GM23248 (cell line): ENCODE measurements around the gene SLPI. TPM values are rescaled to one million over a fixed set of nuclear protein-coding genes. Genes with fewer than 3 reads are reported as not detected.

Experiments used
- DNase-seq: peaks from one replicate; pipeline ENCODE4 v3.0.0-alpha.2; 2015
- H2AFZ ChIP-seq: fragments of 200-600 bp; sonication (generic); 2 replicates; pipeline ENCODE4 v1.6.1; 2016; ENCODE audit warnings: antibody characterized with exemption
- H3F3A ChIP-seq: fragments of 200-600 bp; sonication (generic); 2 replicates; pipeline ENCODE4 v1.6.1; 2016; ENCODE audit warnings: mild to moderate bottlenecking, antibody characterized with exemption, mixed run types; ENCODE audit not compliant: insufficient read depth
- H3K27ac ChIP-seq: fragments of 200-600 bp; sonication (generic); 2 replicates; pipeline ENCODE4 v1.5.1; 2016; ENCODE audit warnings: mild to moderate bottlenecking
- H3K27me3 ChIP-seq: fragments of 200-600 bp; sonication (generic); replicated peaks from 2 replicates; pipeline ENCODE4 v1.6.1; 2016; ENCODE audit warnings: mild to moderate bottlenecking; ENCODE audit not compliant: insufficient read depth
- H3K36me3 ChIP-seq: fragments of 200-600 bp; sonication (generic); 2 replicates; pipeline ENCODE4 v1.6.1; 2016; ENCODE audit warnings: low read depth, mild to moderate bottlenecking
- H3K4me1 ChIP-seq: fragments of 200-600 bp; sonication (generic); 2 replicates; pipeline ENCODE4 v1.6.1; 2016; ENCODE audit warnings: mild to moderate bottlenecking; ENCODE audit not compliant: insufficient read depth
- H3K4me2 ChIP-seq: fragments of 200-600 bp; sonication (generic); one replicate; pipeline ENCODE4 v1.6.1; 2016; ENCODE audit warnings: mild to moderate bottlenecking; ENCODE audit not compliant: unreplicated experiment
- H3K4me3 ChIP-seq: fragments of 200-600 bp; sonication (generic); 2 replicates; pipeline ENCODE4 v1.5.1; 2016; ENCODE audit warnings: mild to moderate bottlenecking
- H3K79me2 ChIP-seq: fragments of 200-600 bp; sonication (generic); 2 replicates; pipeline ENCODE4 v1.6.1; 2016; ENCODE audit warnings: mild to moderate bottlenecking; ENCODE audit not compliant: insufficient read depth
- H3K9ac ChIP-seq: fragments of 200-600 bp; sonication (generic); 2 replicates; pipeline ENCODE4 v1.6.1; 2016; ENCODE audit warnings: mild to moderate bottlenecking
- H3K9me2 ChIP-seq: fragments of 200-600 bp; sonication (generic); 2 replicates; pipeline ENCODE4 v1.6.1; 2016; ENCODE audit warnings: mixed run types, mild to moderate bottlenecking, moderate library complexity; ENCODE audit not compliant: insufficient read depth
- H3K9me3 ChIP-seq: fragments of 200-600 bp; sonication (generic); one replicate; pipeline ENCODE4 v1.6.1; 2017; ENCODE audit warnings: low read depth
- H4K20me1 ChIP-seq: fragments of 200-600 bp; sonication (generic); 2 replicates; pipeline ENCODE4 v1.6.0; 2016; ENCODE audit not compliant: insufficient read depth
- EZH2 ChIP-seq: fragments of 200-600 bp; sonication (generic); IDR thresholded peaks from 2 replicates; pipeline ENCODE4 v1.6.1; 2018; ENCODE audit warnings: antibody characterized with exemption, mild to moderate bottlenecking; ENCODE audit not compliant: insufficient read depth, poor library complexity, severe bottlenecking
- EZH2phosphoT487 ChIP-seq: fragments of 200-600 bp; sonication (generic); IDR thresholded peaks from 2 replicates; pipeline ENCODE4 v1.6.1; 2018; ENCODE audit warnings: antibody characterized with exemption, moderate library complexity, mild to moderate bottlenecking, low read depth; ENCODE audit not compliant: insufficient read depth
- WGBS, 2 experiments: methylation state at CpG; one replicate each; pipeline ENCODE4 v1.1.6; 2015 to 2017; ENCODE audit warnings: low lambda C conversion rate in 2 of 2, low coverage in 1 of 2; ENCODE audit errors: missing lambda C conversion rate in 2 of 2; 5-methylcytosine and 5-hydroxymethylcytosine counted together
- in situ Hi-C: fragments of 300-500 bp; cut with MboI; formaldehyde crosslinking; loops from 2 replicates; pipeline ENCODE4 v1.15.0; 2020
- polyA plus RNA-seq: library from polyadenylated mRNA; unstranded; fragments of >200 nt; fragmentation: Nextera tagmentation; extraction: Ambion mirVana; gene quantifications from 2 replicates; pipeline ENCODE4 v1.2.1, GENCODE V29; 2016
- total RNA-seq: library from RNA; depleted of rRNA; stranded (reverse); fragments of >200 nt; shearing (Covaris generic); gene quantifications from 2 replicates; pipeline ENCODE4 v1.2.3, GENCODE V29; 2014

The SLPI gene
- total and polyA plus RNA-seq, 2 experiments from 2014 or later, result 1.7 to 3.7 TPM

DNA sequence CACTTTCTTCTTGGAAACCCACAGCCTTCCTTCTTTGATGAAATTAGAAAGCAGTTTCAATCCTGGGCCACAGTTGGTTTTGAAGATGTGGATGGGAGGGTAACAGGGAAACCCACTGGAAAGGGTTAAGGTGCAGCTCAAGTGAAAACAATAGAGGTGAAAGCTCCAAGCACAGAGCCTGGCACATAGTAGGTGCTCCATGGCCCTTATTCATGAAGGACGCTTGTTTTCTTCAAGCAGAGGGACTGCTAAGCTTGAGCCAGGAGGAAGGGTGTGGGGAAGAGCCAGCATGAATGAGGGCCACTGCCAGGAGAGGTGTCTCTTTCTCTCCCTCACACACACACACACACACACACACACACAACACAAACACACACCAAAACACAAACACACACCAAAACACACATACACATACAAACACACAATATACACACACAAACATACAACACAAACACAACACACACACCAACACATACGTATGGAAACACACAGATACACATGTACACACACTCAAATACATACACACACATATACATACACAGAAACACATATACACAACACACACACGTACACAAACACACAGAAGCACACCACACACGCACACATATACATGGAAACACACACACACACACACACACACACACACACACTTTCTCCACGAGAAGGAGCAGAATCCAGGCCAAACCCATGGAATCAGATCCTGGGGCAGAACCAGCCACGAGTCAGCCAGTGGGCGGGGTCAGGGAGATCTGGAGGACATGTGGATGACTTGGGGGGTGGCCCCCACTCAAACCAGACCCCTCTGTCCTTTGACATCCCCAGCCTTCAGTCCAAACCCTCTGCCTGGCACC is 28.6 kb upstream of the SLPI start:
- in situ Hi-C loops, result loop anchor here (25.0 kb wide), 1 partner anchor 246 kb away; no protein-coding TSS in a partner anchor
- no peaks in the 10 kb centered on the region for H3K36me3 ChIP-seq

DNA sequence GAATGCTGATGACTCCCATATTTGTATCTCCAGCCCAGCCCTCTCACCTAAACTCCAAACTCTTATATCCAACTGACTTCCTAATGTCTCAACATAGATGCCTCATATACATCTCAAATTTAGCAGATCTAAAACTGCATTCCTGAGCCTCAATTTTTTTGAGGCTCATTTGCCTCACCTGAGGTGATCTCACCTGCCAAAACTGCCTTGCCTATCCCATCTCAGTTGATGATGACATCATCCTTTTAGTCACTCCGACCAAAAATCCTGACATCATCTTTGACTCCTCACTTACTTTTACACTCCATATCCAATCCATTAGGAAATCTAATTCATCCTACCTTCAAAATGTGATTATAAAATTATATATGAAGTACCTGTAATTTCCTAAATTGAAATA is 25.6 kb upstream of the SLPI start:
- in situ Hi-C loops, result loop anchor here (25.0 kb wide), 1 partner anchor 243 kb away; no protein-coding TSS in a partner anchor

More for the DNA sequence above, 28.6 kb upstream of the SLPI start:
- Histone ChIP-seq H3F3A (no peaks in the 10 kb centered on the region), H3K27me3 (peaks cover 23% of the 10 kb centered on the region; the same call in 1 of the 2 replicates), H2AFZ (no peak overlapping the region), H3K4me2 (no peak overlapping the region), H3K27ac (no peak overlapping the region), H3K4me1 (peaks cover 9% of the 10 kb centered on the region; the same call in 1 of the 2 replicates), H3K9me3 (no peaks in the 10 kb centered on the region), H4K20me1 (no peaks in the 10 kb centered on the region), H3K4me3 (no peak overlapping the region), H3K9me2 (no peaks in the 10 kb centered on the region), H3K9ac (no peak overlapping the region), H3K79me2 (no peaks in the 10 kb centered on the region)
- DNase-seq, result peak; percentile 40
- TF ChIP-seq EZH2phosphoT487 (no peak), EZH2 (no peak)
- WGBS, 2 experiments, result 33 to 39% methylated on average over 7 of the region's 7 CpGs

DNA sequence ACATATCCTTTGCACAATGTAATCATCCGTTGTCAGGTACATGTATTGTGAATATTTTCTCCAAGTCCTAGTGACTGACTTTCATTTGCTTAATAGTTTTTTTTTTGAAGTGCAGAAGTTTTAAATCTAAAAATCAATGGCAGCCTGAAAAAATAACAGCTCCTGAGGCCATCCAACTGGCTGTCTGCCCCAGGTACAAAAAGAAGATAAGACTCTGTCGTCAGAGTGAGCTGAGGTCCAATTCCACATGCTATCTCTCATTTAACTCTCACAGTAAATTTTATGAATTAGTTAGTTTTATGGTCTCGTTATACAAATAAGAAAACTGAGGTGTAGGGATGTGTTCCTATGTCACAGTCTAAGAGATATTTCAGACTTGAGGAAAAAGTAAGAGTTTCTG is 21.0 kb upstream of the SLPI start:
- no peaks in the 10 kb centered on the region for H3K9me2 ChIP-seq
- H2AFZ ChIP-seq, result no peak overlapping the region
- no peaks in the 10 kb centered on the region for H3K79me2 ChIP-seq
- in situ Hi-C loops, result loop anchor here (25.0 kb wide), 1 partner anchor 238 kb away; no protein-coding TSS in a partner anchor
- no peak overlapping the region for H3K9ac ChIP-seq
- peaks cover 33% of the 10 kb centered on the region for H3K27me3 ChIP-seq
- WGBS, 2 experiments, result 58 to 59% methylated on average over 3 of the region's 3 CpGs
- no peak for TF ChIP-seq EZH2
- no peak for TF ChIP-seq EZH2phosphoT487
- H3K4me1 ChIP-seq, result no peaks in the 10 kb centered on the region
- H4K20me1 ChIP-seq, result no peaks in the 10 kb centered on the region
- no peaks in the 10 kb centered on the region for H3F3A ChIP-seq
- no peak for DNase-seq
- no peak overlapping the region for H3K27ac ChIP-seq
- no peaks in the 10 kb centered on the region for H3K9me3 ChIP-seq
- no peak overlapping the region for H3K4me2 ChIP-seq
- no peaks in the 10 kb centered on the region for H3K36me3 ChIP-seq
- H3K4me3 ChIP-seq, result no peak overlapping the region

More for the DNA sequence above, 25.6 kb upstream of the SLPI start:
- TF ChIP-seq EZH2 (no peak), EZH2phosphoT487 (no peak)
- Histone ChIP-seq H3K9me3 (no peaks in the 10 kb centered on the region), H3K27me3 (peaks cover 22% of the 10 kb centered on the region; the same call in 1 of the 2 replicates), H3K79me2 (no peaks in the 10 kb centered on the region), H3K9me2 (no peaks in the 10 kb centered on the region), H3K4me1 (peaks cover 9% of the 10 kb centered on the region; the same call in 1 of the 2 replicates), H2AFZ (no peak overlapping the region), H3F3A (no peaks in the 10 kb centered on the region), H3K4me2 (no peak overlapping the region), H3K9ac (no peak overlapping the region), H3K4me3 (no peak overlapping the region), H3K27ac (no peak overlapping the region), H4K20me1 (no peaks in the 10 kb centered on the region), H3K36me3 (no peaks in the 10 kb centered on the region)
- DNase-seq, result no peak
- 10 to 11% methylated on average over 1 of the region's 1 CpG for WGBS, 2 experiments

DNA sequence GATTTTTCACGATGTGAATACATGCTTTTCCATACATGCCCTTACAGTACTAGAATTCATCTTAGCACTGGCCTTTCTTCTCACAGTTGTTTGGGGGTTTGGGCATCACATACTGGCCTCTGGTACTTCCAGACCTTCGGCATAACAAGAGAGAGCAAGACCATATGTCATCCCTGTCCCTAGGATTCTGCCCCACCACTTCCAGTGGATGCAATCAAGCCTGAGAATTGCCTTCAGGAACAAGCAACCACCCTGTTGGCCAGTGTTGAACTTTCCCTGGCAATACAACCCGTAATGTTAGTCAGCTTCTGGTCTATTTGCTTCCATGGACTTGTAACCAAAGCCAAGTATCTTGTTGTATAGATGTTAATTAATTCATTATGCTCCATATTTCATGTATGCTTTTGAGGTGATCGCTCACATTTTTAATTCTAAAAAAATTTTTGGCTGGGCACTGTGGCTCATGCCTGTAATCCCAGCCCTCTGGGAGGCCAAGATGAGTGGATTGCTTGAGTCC is 15.4 kb upstream of the SLPI start:
- Histone ChIP-seq H3K36me3 (no peaks in the 10 kb centered on the region), H4K20me1 (no peaks in the 10 kb centered on the region), H3K79me2 (no peaks in the 10 kb centered on the region), H3K27me3 (peaks cover 27% of the 10 kb centered on the region), H3K27ac (no peak overlapping the region), H3F3A (no peaks in the 10 kb centered on the region), H3K9me2 (no peaks in the 10 kb centered on the region), H3K4me2 (no peak overlapping the region), H3K9me3 (no peaks in the 10 kb centered on the region), H3K9ac (no peak overlapping the region), H2AFZ (no peak overlapping the region), H3K4me3 (no peak overlapping the region), H3K4me1 (no peaks in the 10 kb centered on the region)
- in situ Hi-C loops, result no loop called here
- TF ChIP-seq EZH2 (no peak), EZH2phosphoT487 (no peak)
- WGBS, 2 experiments, result 10 to 11% methylated on average over 4 of the region's 4 CpGs
- DNase-seq, result no peak
